GM12875 (cell line): ENCODE results near the gene HSF2.

Source experiments
- H3K4me3 ChIP-seq: one replicate; pipeline ENCODE4 v1.5.1; 2011; ENCODE audit warnings: low read depth, low read length, control low read depth
- CTCF ChIP-seq: IDR thresholded peaks from 2 replicates; pipeline ENCODE4 v1.5.1; 2011; ENCODE audit warnings: low read depth, mild to moderate bottlenecking, control low read depth, inconsistent platforms, low read length, moderate library complexity, borderline replicate concordance; ENCODE audit not compliant: insufficient read depth

The HSF2 gene

GRCh38 chr6:122399348-122400120, at the start of gene HSF2:
Gene HSF2, plus strand, starts transcription at chr6:122399652. Its CDS starts 86 bp downstream, at chr6:122399738.
- TF ChIP-seq CTCF, result 0 out of 2 replicates have a peak, but pooled peaks have one; percentile 5

GRCh38 chr6:122352981-122353664, 46.3 kb upstream of the HSF2 start:
- no peak for TF ChIP-seq CTCF
- H3K4me3 ChIP-seq, result no peak overlapping the region

More at GRCh38 chr6:122399348-122400120, at the start of gene HSF2:
- H3K4me3 ChIP-seq, result peak within 1 kb of the TSS; percentile 90

GRCh38 chr6:122360809-122361208, 38.6 kb upstream of the HSF2 start:
- TF ChIP-seq CTCF, result no peak
- H3K4me3 ChIP-seq, result no peak overlapping the region

- no peak for TF ChIP-seq CTCF
- H3K4me3 ChIP-seq, result no peak overlapping the region
Observed at GRCh38 chr6:122361314-122361979, 38.0 kb upstream of the HSF2 start.

- no peak overlapping the region for H3K4me3 ChIP-seq
Observed at GRCh38 chr6:122363769-122364483, 35.5 kb upstream of the HSF2 start.

More at GRCh38 chr6:122363769-122364483, 35.5 kb upstream of the HSF2 start:
- TF ChIP-seq CTCF, result no peak
